SW 1271 (cell line): ENCODE data around the gene TRNP1.
"Not testable (repeated sequence)": the region's sequence is repeated elsewhere in the genome, so short reads cannot be mapped to it uniquely, and the experiment has no call there.

Experiments used
- DNase-seq, 2 experiments: peaks; one replicate each; lab custom pipeline; 2025; lab: John Stamatoyannopoulos, UW

TRNP1 gene

DNA sequence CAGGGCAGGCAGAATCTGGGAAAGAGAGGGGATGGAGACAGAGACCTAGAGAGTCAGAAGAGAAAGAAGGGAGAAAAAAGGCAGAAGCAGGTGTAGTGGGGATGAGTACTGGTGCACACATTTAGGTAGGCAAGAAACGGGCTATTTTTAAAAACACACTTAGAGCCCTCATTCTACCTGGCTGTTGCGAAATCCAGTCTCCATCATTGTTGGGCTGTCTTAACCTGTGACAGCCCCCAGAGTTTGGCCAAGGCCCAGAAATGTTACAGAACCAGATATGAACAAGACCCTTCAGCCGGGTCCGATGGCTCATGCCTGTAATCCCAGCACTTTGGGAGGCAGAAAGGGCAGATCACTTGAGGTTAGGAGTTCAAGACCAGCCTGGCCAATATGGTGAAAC lies 20.7 kb upstream of the TRNP1 start:
- no peak for DNase-seq

- DNase-seq = no peak
Observed at GRCh38 chr1:26976621-26977510, 16.6 kb upstream of the TRNP1 start.

DNA sequence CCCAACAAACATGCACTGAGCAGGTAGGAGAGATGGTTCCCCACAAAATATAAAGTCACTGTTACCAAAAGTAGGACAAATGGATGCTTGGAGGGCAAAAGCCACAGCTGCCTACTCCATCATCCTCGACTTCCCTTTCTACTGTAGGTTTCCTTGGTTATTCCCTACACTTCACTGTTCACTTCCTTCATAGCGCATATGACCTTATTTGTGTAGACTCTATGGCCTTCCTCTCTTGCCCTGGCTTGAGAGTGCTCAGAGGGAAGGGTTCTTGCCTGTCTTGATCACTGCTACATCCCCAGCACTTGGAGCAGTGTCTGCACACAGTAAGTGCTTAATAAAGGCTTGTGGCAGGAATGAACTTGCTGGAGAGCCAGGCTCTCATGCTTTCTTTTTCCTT lies 14.6 kb upstream of the TRNP1 start:
- no peak for DNase-seq

DNA sequence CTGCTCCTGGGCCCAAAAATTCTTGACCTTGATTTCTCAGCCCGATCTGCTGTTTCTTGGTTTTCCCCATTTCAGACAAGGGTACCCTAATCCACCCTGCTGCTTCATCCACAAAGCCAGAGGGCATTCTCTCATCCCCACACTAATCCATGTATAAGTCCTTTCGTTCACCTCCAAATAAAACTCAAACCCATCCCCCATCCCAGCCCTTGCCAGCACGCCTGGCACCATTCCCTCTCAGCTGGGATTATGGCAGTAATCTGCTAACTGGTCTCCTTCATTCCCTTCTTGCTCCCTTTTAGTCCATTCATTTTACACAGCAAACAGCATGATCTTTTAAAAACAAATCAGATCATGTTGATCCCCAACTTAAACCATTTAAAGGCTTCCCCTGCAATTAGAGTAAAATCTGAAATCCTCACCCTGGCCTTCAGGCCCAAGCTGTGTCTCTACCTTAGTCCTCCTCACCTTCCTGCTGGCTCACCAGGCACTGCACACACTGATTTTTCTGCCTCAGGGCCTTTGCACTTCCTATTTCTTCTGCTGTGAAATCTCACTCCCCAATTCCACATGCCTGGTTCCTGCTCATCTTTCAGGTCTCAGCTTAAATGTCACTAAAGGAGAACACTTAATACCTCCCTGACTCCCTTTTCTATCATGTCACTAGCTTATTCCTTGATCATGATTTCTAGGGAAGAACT lies 12.2 kb upstream of the TRNP1 start:
- no peak for DNase-seq

DNA sequence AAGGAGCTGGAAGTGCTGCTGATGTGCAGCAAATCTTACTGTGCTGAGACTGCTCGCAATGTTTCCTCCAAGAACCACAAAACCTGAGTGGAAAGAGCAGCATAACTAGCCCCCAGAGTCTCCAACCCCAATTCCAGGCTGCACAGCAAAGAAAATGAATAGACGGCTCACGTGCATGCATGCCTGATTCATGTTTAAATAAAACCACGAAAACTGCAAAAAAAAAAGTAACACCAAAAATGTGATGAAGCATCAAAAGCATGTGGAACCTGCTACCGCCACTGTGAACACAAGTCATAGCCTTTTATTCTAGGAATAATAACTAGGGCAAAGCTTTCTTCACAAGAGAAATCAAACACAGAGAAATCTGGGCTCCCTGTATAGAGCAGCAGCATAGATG lies 9.6 kb upstream of the TRNP1 start:
- no peak for DNase-seq

DNA sequence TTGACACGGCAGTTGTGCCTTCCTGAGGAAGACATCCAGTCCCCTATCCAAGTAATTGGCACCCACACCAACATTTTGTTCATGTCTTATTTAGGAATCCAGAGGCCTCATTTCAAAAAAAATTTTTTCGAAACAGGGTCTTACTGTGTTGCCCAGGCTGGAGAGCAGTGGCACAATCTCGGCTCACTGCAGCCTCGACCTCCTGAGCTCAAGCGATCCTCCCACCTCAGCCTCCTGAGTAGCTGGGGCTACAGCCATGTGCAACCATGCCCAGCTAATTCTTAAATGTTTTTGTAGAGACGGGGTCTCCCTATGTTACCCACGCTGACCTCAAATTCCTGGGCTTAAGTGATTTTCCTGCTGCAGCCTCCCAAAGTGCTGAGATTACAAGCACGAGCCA lies 9.2 kb upstream of the TRNP1 start:
- DNase-seq = no peak

DNA sequence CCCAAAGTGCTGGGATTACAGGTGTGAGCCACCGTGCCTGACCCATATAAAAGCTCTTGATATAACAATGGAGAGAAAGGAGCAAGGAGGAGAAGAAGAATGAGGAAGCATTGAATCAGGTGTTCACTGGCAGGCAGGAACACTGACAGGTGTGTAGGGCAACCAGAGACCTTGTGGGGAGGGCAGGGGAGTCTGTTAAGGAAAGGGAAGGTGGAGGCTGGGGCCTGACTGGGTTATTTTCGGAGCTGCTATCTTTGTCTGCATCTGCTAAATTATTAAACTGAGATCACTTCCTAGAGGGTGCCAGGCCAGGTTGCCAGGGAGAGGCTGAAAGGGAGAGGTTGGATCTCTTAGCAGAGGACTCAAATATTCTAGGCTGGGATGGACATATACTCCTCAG lies 6.8 kb upstream of the TRNP1 start:
- no peak for DNase-seq

GRCh38 chr1:26989403-26990109 lies 3.9 kb upstream of the TRNP1 start:
- not testable (repeated sequence) for DNase-seq

GRCh38 chr1:26991310-26992116 lies 2.0 kb upstream of the TRNP1 start:
- DNase-seq = no peak

DNA sequence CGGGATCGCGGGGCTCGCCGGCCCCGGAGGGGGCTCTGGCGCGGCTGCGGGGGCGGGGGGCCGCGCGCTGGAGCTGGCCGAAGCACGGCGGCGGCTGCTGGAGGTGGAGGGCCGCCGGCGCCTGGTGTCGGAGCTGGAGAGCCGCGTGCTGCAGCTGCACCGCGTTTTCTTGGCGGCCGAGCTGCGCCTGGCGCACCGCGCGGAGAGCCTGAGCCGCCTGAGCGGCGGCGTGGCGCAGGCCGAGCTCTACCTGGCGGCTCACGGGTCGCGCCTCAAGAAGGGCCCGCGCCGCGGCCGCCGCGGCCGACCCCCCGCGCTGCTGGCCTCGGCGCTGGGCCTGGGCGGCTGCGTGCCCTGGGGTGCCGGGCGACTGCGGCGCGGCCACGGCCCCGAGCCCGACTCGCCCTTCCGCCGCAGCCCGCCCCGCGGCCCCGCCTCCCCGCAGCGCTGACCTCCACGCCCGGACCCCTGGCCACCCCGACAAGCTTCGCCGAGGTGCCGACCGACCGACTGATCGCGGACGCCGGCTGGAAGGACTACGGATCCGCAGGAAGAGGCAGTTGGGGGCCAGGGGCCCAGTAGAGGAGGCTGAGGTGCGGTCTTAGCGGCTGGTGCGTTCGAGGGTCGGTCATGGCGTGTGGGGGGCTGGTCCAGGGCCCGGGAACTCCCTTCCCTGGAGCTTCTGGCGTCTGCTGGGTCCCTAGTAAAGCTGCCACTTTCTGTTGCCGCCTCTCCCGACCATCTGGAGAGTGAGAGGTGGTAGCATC lies 711 bp downstream of the TRNP1 start:
- no peak for DNase-seq

DNA sequence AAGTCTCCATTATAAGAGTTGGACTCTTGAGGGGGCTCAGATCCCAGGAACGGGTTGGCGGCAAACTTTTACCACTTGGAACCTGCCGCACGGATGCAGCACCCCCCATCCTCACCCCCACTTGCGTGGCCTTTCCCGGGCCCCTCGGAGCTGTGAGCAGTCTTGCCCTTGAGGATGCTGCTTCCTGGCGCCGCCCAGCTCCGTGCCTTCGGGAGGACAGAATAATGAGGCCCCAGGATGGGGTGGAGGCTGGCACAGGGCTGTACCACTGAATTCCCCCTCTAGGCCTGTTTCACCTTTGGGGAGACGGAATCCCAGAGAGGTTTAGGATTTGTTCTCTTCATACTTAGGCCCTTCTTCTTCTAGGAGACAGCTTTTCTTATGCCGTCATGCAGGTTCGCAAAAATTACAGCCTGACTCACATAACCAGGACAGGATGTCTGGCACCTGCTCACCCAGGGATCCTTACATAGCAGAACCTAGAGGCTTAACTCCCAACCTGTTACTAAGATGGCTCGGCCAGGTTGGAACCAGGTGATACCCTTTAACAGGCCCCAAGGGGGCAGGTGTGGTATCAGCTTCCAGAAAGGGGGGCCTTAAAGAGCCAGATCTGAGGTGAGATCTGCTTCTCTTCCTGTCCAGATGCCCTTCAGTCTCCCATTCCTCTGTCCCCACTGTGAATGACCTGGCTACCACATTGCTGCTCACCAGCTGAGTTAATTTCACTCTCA lies 1.5 kb downstream of the TRNP1 start:
- DNase-seq = no peak

GRCh38 chr1:26996024-26996423 lies 2.5 kb downstream of the TRNP1 start:
- no peak for DNase-seq

DNA sequence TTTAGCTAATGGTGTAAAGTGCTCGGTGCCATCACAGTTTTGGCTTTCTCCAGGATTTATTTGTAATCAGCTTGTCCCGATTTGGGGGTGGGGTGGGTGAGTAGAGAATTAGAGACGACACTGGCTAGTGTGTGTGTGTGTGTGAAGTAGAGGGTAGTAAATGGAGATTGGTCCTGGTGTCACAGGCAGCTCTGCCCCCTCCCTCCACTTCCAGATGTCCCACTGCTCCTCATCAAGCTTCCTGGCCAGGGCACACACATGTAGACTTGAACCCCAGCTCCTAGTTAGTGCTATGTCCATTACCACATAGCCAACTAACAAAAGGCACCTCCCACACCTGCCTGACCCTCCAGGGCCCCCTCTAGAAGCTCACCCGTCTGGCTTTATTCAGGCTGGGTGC lies 3.2 kb downstream of the TRNP1 start:
- no peak for DNase-seq

DNA sequence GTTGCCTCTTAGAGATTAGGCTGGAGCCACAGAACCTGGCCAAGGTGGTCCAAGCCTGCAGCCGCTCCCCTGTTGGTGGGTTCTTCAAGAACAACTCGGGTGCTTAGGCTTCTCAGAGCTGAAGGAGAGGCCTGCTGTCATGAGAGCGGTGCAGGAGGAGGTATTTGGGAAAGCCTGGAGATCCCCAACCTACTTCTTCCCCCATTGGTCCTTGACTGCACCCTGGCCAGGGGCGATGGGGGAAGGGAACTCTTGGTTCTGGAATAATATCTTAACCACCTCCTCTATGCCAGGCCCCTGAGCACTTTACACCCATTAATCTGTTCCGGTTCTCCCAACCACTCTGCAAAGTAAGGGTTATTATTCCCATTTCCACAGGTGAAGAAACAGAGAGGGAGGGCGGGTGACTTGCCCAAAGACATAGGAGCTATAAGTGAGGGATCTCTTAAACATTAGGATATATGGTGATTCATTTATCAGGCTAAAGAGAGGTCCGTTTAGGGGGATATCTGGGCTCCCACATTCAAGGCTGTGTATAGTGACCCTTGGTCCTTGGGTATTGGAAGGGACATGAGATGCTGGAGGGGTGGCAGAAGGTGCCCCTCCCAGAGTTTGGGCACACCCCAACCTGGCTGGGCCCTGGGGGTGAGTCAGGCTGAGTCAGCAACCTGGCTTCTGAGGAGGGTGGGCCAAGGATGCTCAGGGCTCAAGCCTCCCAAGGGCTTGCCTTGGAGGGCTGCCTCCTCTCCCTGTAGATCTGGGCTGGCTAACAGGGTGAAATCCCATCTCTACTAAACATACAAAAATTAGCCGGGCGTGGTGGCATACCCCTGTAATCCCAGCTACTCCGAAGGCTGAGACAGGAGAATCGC lies 5.2 kb downstream of the TRNP1 start:
- DNase-seq = no peak

- peak; percentile 55 to 76 for DNase-seq
Observed at GRCh38 chr1:26999440-26999987, 6.0 kb downstream of the TRNP1 start.

- DNase-seq = no peak
Observed at GRCh38 chr1:27000090-27000816, 6.8 kb downstream of the TRNP1 start.

- DNase-seq = no peak
Observed at GRCh38 chr1:27000817-27001460, 7.4 kb downstream of the TRNP1 start.
